Astrocyte of the cerebellum (primary cell): ENCODE data around the gene PODN.

ENCODE experiments used
- DNase-seq: peaks from one replicate; pipeline ENCODE4 v3.0.0-alpha.2; 2011; ENCODE audit warnings: low read depth
- H3K4me3 ChIP-seq: 2 replicates; pipeline ENCODE4 v1.5.1; 2011; ENCODE audit warnings: mild to moderate bottlenecking, low read depth, low read length, moderate library complexity
- CTCF ChIP-seq: IDR thresholded peaks from 2 replicates; pipeline ENCODE4 v1.5.1; 2012; ENCODE audit warnings: low read length, low read depth, moderate library complexity, mild to moderate bottlenecking; ENCODE audit errors: missing control alignments
- in situ Hi-C: cut with HindIII; loops from 2 replicates; pipeline ENCODE4 v1.10.0; 2017; ENCODE audit warnings: low sequenced_read_pairs

Gene PODN

DNA sequence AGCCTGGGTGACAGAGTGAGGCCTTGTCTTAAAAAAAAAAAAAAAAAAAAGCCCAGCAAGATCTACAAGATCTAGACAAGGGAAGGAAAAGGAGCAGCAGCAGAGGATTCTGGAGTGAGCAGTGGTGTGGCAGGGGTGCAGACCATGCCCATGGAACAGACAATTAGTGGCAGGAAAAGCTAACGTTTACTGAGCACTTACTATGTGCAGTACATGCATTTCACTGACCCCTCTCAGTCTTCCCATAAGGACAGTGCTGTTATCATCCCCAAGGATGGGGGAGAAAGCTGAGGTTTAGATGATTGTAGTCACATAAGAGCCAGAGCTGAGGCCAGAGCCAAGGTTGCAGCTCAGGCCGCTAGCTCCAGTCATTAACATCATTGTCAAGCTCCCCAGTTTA, 5.9 kb downstream of the PODN start:
- no peak overlapping the region for H3K4me3 ChIP-seq
- no peak for TF ChIP-seq CTCF
- no peak for DNase-seq
- in situ Hi-C loops, result no loop called here

DNA sequence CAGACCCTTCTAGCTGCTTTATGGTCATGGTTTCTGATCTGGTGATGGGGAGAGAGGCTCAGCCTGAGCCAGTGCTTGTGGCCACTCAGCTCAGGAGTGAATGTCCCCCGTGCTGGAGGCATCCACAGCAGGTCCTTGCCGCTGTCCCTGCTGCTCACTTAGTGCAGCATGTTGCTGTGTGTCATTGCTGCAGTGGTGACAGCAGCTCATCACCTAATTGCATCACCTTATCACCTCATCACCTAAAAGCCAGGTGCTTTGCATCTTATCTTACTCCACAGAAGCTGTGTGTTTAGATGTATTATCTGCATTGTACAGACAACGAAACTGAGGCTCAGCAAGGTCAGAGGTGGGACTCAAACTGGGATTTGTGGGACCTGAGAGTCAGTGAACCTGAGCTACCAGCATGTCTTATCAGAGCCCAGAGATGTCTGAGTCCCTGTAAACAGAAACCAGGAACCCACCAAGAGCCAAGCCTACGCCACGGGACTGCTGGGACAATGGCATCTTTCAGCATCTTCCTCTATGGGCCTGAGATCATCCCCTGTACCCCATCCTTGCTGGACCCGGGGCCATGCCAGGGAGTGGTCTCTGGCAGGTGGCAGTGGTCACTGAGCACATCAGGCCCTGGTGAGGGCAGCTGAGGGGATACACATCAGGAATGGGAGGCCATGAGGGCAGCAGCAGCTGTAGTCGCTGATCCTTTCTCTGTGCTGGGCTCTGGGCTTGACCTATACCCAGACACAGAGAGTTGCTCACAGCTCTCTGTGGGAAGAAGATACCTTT, 6.5 kb downstream of the PODN start:
- no peak for TF ChIP-seq CTCF
- DNase-seq, result no peak
- H3K4me3 ChIP-seq, result no peak overlapping the region
- in situ Hi-C loops, result no loop called here

DNA sequence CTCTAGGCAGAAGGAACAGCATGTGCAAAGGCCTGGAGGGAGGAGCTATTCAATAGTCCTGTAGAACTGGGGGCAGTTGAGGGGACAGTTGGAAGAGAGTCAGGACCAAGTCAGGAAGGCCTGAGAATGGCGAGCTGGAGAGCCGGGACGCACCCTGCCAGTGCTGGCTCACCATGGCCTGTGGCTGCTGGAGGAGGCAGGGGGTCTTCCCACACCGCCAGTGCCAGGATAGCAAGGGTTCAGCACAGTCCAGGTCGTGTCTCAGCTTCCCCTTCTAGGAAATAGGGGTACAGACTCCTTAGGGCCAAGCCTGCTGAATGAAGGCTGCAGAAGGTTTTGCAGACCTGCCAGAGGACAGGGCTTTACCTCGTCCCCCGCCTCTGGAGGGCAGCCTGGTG, 7.3 kb downstream of the PODN start:
- no peak for TF ChIP-seq CTCF
- no peak overlapping the region for H3K4me3 ChIP-seq
- DNase-seq, result no peak
- in situ Hi-C loops, result no loop called here

DNA sequence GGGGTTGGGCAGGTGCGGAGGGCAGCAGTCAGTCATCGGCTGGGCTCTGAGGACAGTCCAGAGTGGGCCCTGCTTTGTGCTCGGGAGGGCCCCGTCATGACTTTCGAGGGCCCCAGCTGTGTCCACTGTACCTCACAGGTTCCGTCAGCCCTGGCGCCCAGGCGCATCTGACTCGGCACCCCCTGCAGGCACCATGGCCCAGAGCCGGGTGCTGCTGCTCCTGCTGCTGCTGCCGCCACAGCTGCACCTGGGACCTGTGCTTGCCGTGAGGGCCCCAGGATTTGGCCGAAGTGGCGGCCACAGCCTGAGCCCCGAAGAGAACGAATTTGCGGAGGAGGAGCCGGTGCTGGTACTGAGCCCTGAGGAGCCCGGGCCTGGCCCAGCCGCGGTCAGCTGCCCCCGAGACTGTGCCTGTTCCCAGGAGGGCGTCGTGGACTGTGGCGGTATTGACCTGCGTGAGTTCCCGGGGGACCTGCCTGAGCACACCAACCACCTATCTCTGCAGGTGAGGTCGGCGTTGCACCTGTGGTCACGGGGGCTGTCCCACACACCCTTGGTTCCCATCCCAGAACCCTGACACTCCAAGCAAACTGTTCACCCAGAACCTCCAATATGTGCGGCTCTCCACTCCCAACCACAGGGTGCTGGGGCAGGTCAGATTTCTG, 7.8 kb downstream of the PODN start:
- DNase-seq, result no peak
- no peak for TF ChIP-seq CTCF
- no peak overlapping the region for H3K4me3 ChIP-seq
- in situ Hi-C loops, result no loop called here

DNA sequence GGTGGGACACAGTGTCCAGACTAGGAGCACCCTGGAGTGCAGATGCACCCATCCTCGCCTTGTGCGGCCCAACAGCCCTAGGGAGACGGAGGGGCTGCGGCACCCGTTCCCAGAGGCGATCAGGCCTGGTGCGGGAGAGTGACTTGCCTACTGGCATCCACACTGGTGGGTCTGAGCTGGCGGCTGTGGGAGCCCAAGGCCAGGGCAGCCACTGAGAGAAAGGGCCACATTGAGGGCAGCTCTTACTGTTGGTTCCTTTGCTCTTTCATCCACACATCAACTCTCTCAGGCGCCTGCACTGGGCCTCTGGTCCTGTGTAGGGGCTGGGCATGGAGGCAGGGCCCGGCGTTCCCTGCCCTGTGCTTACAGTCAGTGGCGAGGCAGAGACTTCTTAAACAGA, 8.6 kb downstream of the PODN start:
- TF ChIP-seq CTCF, result no peak
- in situ Hi-C loops, result no loop called here
- DNase-seq, result no peak
- no peak overlapping the region for H3K4me3 ChIP-seq

DNA sequence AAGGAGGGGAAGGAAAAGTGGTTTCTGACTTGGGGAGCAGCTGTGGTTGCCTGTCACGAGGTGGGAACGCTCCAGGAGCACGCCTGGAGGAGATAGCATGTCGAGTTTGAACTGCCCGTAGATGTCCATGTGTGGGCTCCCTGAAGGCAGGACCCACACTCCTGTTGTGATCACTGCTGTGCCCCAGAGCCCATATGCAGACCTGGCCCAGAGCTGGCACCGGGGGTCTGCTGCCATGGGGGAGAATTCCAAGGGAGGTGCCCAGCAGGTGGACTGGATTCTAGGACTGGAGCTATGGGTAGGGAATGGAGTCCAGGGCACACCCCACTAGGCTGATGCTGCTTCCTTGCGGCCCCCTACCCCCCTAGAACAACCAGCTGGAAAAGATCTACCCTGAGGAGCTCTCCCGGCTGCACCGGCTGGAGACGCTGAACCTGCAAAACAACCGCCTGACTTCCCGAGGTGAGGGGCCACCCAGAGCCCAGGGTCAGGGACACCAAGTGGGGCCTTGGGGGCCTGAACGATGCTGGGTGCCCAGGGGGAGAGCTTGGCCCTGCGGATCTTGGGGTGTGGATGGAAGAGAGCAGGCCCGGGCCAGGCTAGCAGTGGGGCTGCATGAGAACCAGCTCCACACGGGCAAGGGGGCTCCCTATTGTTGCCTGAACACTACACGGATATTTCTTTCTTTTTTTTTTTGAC, 9.3 kb downstream of the PODN start:
- TF ChIP-seq CTCF, result no peak
- DNase-seq, result no peak
- H3K4me3 ChIP-seq, result no peak overlapping the region
- in situ Hi-C loops, result no loop called here
